Mesenchymal stem cell (in vitro differentiated cells and primary cell): ENCODE measurements around the gene PNMA6E.

Experiments used
- DNase-seq: peaks from one replicate; pipeline ENCODE4 v3.0.0-alpha.2; 2013
- H2AFZ ChIP-seq: one replicate; pipeline ENCODE4 v1.6.1; 2013; ENCODE audit warnings: low read depth, mild to moderate bottlenecking, control low read depth, inconsistent platforms, low read length, moderate library complexity
- H2AK5ac ChIP-seq: 2 replicates; pipeline ENCODE4 v1.6.1; 2013; ENCODE audit warnings: low read length, moderate library complexity, mild to moderate bottlenecking, inconsistent platforms; ENCODE audit not compliant: severe bottlenecking
- H2BK120ac ChIP-seq: one replicate; pipeline ENCODE4 v1.6.1; 2013; ENCODE audit warnings: low read depth, mild to moderate bottlenecking, inconsistent platforms, low read length, moderate library complexity
- H2BK12ac ChIP-seq, 2 experiments: one replicate each; pipeline ENCODE4 v1.6.1; 2013; ENCODE audit warnings: inconsistent platforms in 2 of 2, low read length in 2 of 2, mild to moderate bottlenecking in 2 of 2, moderate library complexity in 2 of 2, control low read depth in 1 of 2
- H2BK15ac ChIP-seq: one replicate; pipeline ENCODE4 v1.6.1; 2013; ENCODE audit warnings: mild to moderate bottlenecking, low read depth, inconsistent platforms; ENCODE audit not compliant: poor library complexity, severe bottlenecking
- H2BK5ac ChIP-seq: 2 replicates; pipeline ENCODE4 v1.6.1; 2013; ENCODE audit warnings: low read depth, mild to moderate bottlenecking, low read length, control low read depth, inconsistent platforms; ENCODE audit not compliant: poor library complexity, severe bottlenecking
- H3K14ac ChIP-seq, 2 experiments: one replicate each; pipeline ENCODE4 v1.6.1; 2013; ENCODE audit warnings: inconsistent platforms in 2 of 2, low read length in 2 of 2, control low read depth in 1 of 2, mild to moderate bottlenecking in 1 of 2, moderate library complexity in 1 of 2
- H3K18ac ChIP-seq, 2 experiments: one replicate each; pipeline ENCODE4 v1.6.1; 2013; ENCODE audit warnings: inconsistent platforms in 2 of 2, low read length in 2 of 2, control low read depth in 1 of 2, low read depth in 1 of 2, mild to moderate bottlenecking in 1 of 2
- H3K23ac ChIP-seq, 2 experiments: one replicate each; pipeline ENCODE4 v1.6.1; 2013; ENCODE audit warnings: inconsistent platforms in 2 of 2, low read length in 2 of 2, mild to moderate bottlenecking in 2 of 2, moderate library complexity in 2 of 2, control low read depth in 1 of 2
- H3K27ac ChIP-seq: 2 replicates; pipeline ENCODE4 v1.5.1; 2013; ENCODE audit warnings: mild to moderate bottlenecking, moderate library complexity, low read length, control low read depth, inconsistent platforms; ENCODE audit not compliant: poor library complexity, severe bottlenecking
- H3K27me3 ChIP-seq, 2 experiments: 2 replicates each; pipeline versions ENCODE4 v1.6.1 to v1.7.0; 2013; ENCODE audit warnings: low read length in 2 of 2, mild to moderate bottlenecking in 2 of 2, moderate library complexity in 2 of 2, control low read depth in 1 of 2, inconsistent platforms in 1 of 2; ENCODE audit not compliant: control insufficient read depth in 1 of 2, insufficient read depth in 1 of 2
- H3K36me3 ChIP-seq, 2 experiments: 2 replicates each; pipeline versions ENCODE4 v1.6.1 to v1.7.0; 2013; ENCODE audit warnings: low read length in 2 of 2, control low read depth in 1 of 2, inconsistent platforms in 1 of 2, low read depth in 1 of 2, mild to moderate bottlenecking in 1 of 2; ENCODE audit not compliant: insufficient read depth in 2 of 2, control insufficient read depth in 1 of 2
- H3K4ac ChIP-seq, 2 experiments: one replicate each; pipeline ENCODE4 v1.6.1; 2013; ENCODE audit warnings: inconsistent platforms in 2 of 2, low read length in 2 of 2, mild to moderate bottlenecking in 2 of 2, moderate library complexity in 2 of 2, control low read depth in 1 of 2, low read depth in 1 of 2
- H3K4me1 ChIP-seq: 2 replicates; pipeline ENCODE4 v1.6.1; 2013; ENCODE audit warnings: low read depth, low read length, control low read depth; ENCODE audit not compliant: control insufficient read depth, insufficient read depth
- H3K4me2 ChIP-seq: 2 replicates; pipeline ENCODE4 v1.6.1; 2013; ENCODE audit warnings: low read length, mild to moderate bottlenecking, inconsistent platforms; ENCODE audit not compliant: poor library complexity, severe bottlenecking
- H3K4me3 ChIP-seq, 2 experiments: 2 replicates each; pipeline versions ENCODE4 v1.5.1 to v1.7.0; 2013; ENCODE audit warnings: low read length in 2 of 2, mild to moderate bottlenecking in 2 of 2, control low read depth in 1 of 2, low read depth in 1 of 2; ENCODE audit not compliant: insufficient read depth in 1 of 2
- H3K79me1 ChIP-seq: replicated peaks from 2 replicates; pipeline ENCODE4 v1.6.1; 2013; ENCODE audit warnings: mild to moderate bottlenecking, control low read depth, low read length, inconsistent platforms; ENCODE audit not compliant: poor library complexity, severe bottlenecking
- H3K9ac ChIP-seq: 2 replicates; pipeline ENCODE4 v1.7.0; 2013; ENCODE audit warnings: mild to moderate bottlenecking, low read length, moderate library complexity
- H3K9me3 ChIP-seq: 2 replicates; pipeline ENCODE4 v1.7.0; 2013; ENCODE audit warnings: mild to moderate bottlenecking, low read length; ENCODE audit not compliant: control insufficient read depth
- H4K8ac ChIP-seq: one replicate; pipeline ENCODE4 v1.6.1; 2013; ENCODE audit warnings: inconsistent platforms, mild to moderate bottlenecking, low read length, moderate library complexity
- H4K91ac ChIP-seq: one replicate; pipeline ENCODE4 v1.6.1; 2013; ENCODE audit warnings: mild to moderate bottlenecking, low read length, inconsistent platforms
- WGBS: methylation state at CpG from one replicate; pipeline ENCODE4 v1.1.7; 2013; ENCODE audit warnings: mixed read lengths; 5-methylcytosine and 5-hydroxymethylcytosine counted together

The PNMA6E gene

GRCh38 chrX:153397256-153397960 is 3.7 kb downstream of the PNMA6E start:
- H3K4me1 ChIP-seq, result no peaks in the 10 kb centered on the region
- H2AFZ ChIP-seq, result no peak overlapping the region
- no peak overlapping the region for H3K9ac ChIP-seq
- no peak overlapping the region for H2BK120ac ChIP-seq
- no peak overlapping the region for H2BK15ac ChIP-seq
- H3K27ac ChIP-seq, result no peak overlapping the region
- H3K14ac ChIP-seq, result no peak overlapping the region
- H3K23ac ChIP-seq, result no peak overlapping the region
- H3K9me3 ChIP-seq, result peaks cover 3% of the 10 kb centered on the region
- no peak overlapping the region for H3K4me2 ChIP-seq
- no peak for DNase-seq
- no peak overlapping the region for H2BK12ac ChIP-seq
- no peak overlapping the region for H4K91ac ChIP-seq
- no peaks in the 10 kb centered on the region for H3K36me3 ChIP-seq
- H3K4me3 ChIP-seq, result no peak overlapping the region
- H3K27me3 ChIP-seq, result peaks cover 0 to 47% of the 10 kb centered on the region in 2 experiments
- H2AK5ac ChIP-seq, result no peak overlapping the region
- 80% methylated on average over 27 of the region's 27 CpGs for WGBS
- H4K8ac ChIP-seq, result no peak overlapping the region
- no peak overlapping the region for H3K18ac ChIP-seq
- H3K4ac ChIP-seq, result no peak overlapping the region
- H3K79me1 ChIP-seq, result no peaks in the 10 kb centered on the region
- no peak overlapping the region for H2BK5ac ChIP-seq

GRCh38 chrX:153396320-153397195 is 4.6 kb downstream of the PNMA6E start:
- H3K27ac ChIP-seq, result no peak overlapping the region
- no peak overlapping the region for H3K18ac ChIP-seq
- H3K4ac ChIP-seq, result no peak overlapping the region
- DNase-seq, result no peak
- H2AFZ ChIP-seq, result no peak overlapping the region
- 91% methylated on average over 16 of the region's 26 CpGs for WGBS
- no peak overlapping the region for H3K4me3 ChIP-seq
- no peaks in the 10 kb centered on the region for H3K4me1 ChIP-seq
- no peak overlapping the region for H2BK5ac ChIP-seq
- no peak overlapping the region for H3K14ac ChIP-seq
- H3K23ac ChIP-seq, result no peak overlapping the region
- no peak overlapping the region for H2BK120ac ChIP-seq
- H4K91ac ChIP-seq, result no peak overlapping the region
- no peak overlapping the region for H3K9ac ChIP-seq
- no peak overlapping the region for H2BK15ac ChIP-seq
- no peak overlapping the region for H3K4me2 ChIP-seq
- no peaks in the 10 kb centered on the region for H3K79me1 ChIP-seq
- no peak overlapping the region for H2BK12ac ChIP-seq
- no peak overlapping the region for H4K8ac ChIP-seq
- no peak overlapping the region for H2AK5ac ChIP-seq
- H3K27me3 ChIP-seq, result peaks cover 0 to 47% of the 10 kb centered on the region in 2 experiments
- peaks cover 3% of the 10 kb centered on the region for H3K9me3 ChIP-seq
- H3K36me3 ChIP-seq, result no peaks in the 10 kb centered on the region

- H3K79me1 ChIP-seq, result no peaks in the 10 kb centered on the region
- WGBS, result 84% methylated on average over 17 of the region's 26 CpGs
- no peak overlapping the region for H3K4me2 ChIP-seq
- no peak overlapping the region for H3K23ac ChIP-seq
- H4K8ac ChIP-seq, result no peak overlapping the region
- H4K91ac ChIP-seq, result no peak overlapping the region
- no peak overlapping the region for H3K4ac ChIP-seq
- H3K14ac ChIP-seq, result no peak overlapping the region
- H3K27me3 ChIP-seq, result peaks cover 0 to 47% of the 10 kb centered on the region in 2 experiments
- no peak overlapping the region for H3K18ac ChIP-seq
- DNase-seq, result no peak
- no peak overlapping the region for H2BK12ac ChIP-seq
- no peak overlapping the region for H3K4me3 ChIP-seq
- H2AK5ac ChIP-seq, result no peak overlapping the region
- H3K4me1 ChIP-seq, result no peaks in the 10 kb centered on the region
- H2BK5ac ChIP-seq, result no peak overlapping the region
- H3K36me3 ChIP-seq, result no peaks in the 10 kb centered on the region
- no peak overlapping the region for H3K9ac ChIP-seq
- no peak overlapping the region for H2BK120ac ChIP-seq
- H3K9me3 ChIP-seq, result no peaks in the 10 kb centered on the region
- H3K27ac ChIP-seq, result no peak overlapping the region
- H2BK15ac ChIP-seq, result no peak overlapping the region
- no peak overlapping the region for H2AFZ ChIP-seq
These were observed 5.4 kb downstream of the PNMA6E start for GRCh38 chrX:153395613-153396319.

- Histone ChIP-seq H3K9me3 (no peaks in the 10 kb centered on the region), H3K23ac (no peak overlapping the region), H3K27me3 (peaks cover 0 to 46% of the 10 kb centered on the region in 2 experiments), H3K4ac (no peak overlapping the region), H2BK15ac (no peak overlapping the region), H3K4me1 (no peaks in the 10 kb centered on the region), H3K4me3 (no peak overlapping the region), H3K18ac (no peak overlapping the region), H3K27ac (no peak overlapping the region), H2BK12ac (no peak overlapping the region), H2BK5ac (no peak overlapping the region), H2AFZ (no peak overlapping the region), H2BK120ac (no peak overlapping the region), H3K14ac (no peak overlapping the region), H3K4me2 (no peak overlapping the region), H2AK5ac (no peak overlapping the region), H3K36me3 (no peaks in the 10 kb centered on the region), H4K8ac (no peak overlapping the region), H4K91ac (no peak overlapping the region), H3K79me1 (no peaks in the 10 kb centered on the region), H3K9ac (no peak overlapping the region)
- WGBS, result 50% methylated on average over 12 of the region's 13 CpGs
- no peak for DNase-seq
These were observed 6.5 kb downstream of the PNMA6E start for GRCh38 chrX:153394612-153395011.
